Upper lobe of left lung (tissue), 6 donors: ENCODE results near the gene OR11H7. TPM values are rescaled to one million over a fixed set of nuclear protein-coding genes. Genes with fewer than 3 reads are reported as not detected.
"Not testable (repeated sequence)": the region's sequence is repeated elsewhere in the genome, so short reads cannot be mapped to it uniquely, and the experiment has no call there.

Experiments
- ATAC-seq, 2 donors: fragments of 200-7000 bp; cut with Tn5 transposase; one replicate each; pipeline ENCODE4 v1.9.1; 2022; ENCODE audit warnings: mild to moderate bottlenecking in 2 of 2, moderate library complexity in 2 of 2; ENCODE audit not compliant: low FRiP score in 2 of 2
- DNase-seq, 2 donors: peaks; one replicate each; pipeline ENCODE4 v3.0.0-alpha.2; 2019 to 2020
- H3K27ac ChIP-seq, 4 donors: fragments of 200-600 bp; sonication (generic); one replicate each; pipeline ENCODE4 v1.5.1; 2016 to 2019
- H3K27me3 ChIP-seq, 4 donors: fragments of 200-600 bp; sonication (generic); one replicate each; pipeline ENCODE4 v1.5.1; 2017 to 2019
- H3K36me3 ChIP-seq, 4 donors: fragments of 200-600 bp; sonication (generic); one replicate each; pipeline ENCODE4 v1.5.1; 2016 to 2019
- H3K4me1 ChIP-seq, 4 donors: fragments of 200-600 bp; sonication (generic); one replicate each; pipeline ENCODE4 v1.5.1; 2018 to 2019
- H3K4me3 ChIP-seq, 4 donors: fragments of 200-600 bp; sonication (generic); one replicate each; pipeline ENCODE4 v1.5.1; 2017 to 2019; ENCODE audit warnings: mild to moderate bottlenecking in 2 of 4, moderate library complexity in 1 of 4
- H3K9me3 ChIP-seq, 4 donors: fragments of 200-600 bp; sonication (generic); one replicate each; pipeline ENCODE4 v1.5.1; 2018 to 2019
- CTCF ChIP-seq, 6 experiments: fragments of 450-650 bp in 4 of 6; fragments of 200-600 bp in 2 of 6; sonication (generic) in 2 of 6; IDR thresholded peaks; one replicate each; pipeline ENCODE4 v1.5.1; 2016 to 2019; ENCODE audit warnings: antibody characterized with exemption in 6 of 6
- EP300 ChIP-seq, 4 donors: sonication (generic); formaldehyde crosslinking; IDR thresholded peaks; one replicate each; pipeline ENCODE4 v1.5.1; 2017; ENCODE audit warnings: antibody characterized with exemption in 4 of 4, control low read depth in 2 of 4
- POLR2A ChIP-seq, 4 donors: fragments of 450-650 bp; IDR thresholded peaks; one replicate each; pipeline ENCODE4 v1.5.1; 2016 to 2017; ENCODE audit warnings: antibody characterized with exemption in 4 of 4, mild to moderate bottlenecking in 2 of 4
- POLR2AphosphoS5 ChIP-seq, 2 donors: sonication (generic); formaldehyde crosslinking; IDR thresholded peaks; one replicate each; pipeline ENCODE4 v1.5.1; 2017; ENCODE audit warnings: antibody characterized with exemption in 2 of 2
- WGBS, 2 donors: methylation state at CpG; one replicate each; pipeline ENCODE4 v1.1.5; 2017 to 2018; 5-methylcytosine and 5-hydroxymethylcytosine counted together
- total RNA-seq, 6 donors: library from RNA; depleted of rRNA in 4 of 6; stranded (reverse); fragments of >200 nt in 4 of 6; gene quantifications; one replicate each; pipeline versions ENCODE4 v1.1.0 to v1.2.1, GENCODE V29; 2016 to 2021
- donor health status: DM: no; HTN: no; CAD: no; lungs with moderate emphysema.
- donor health status: DM: no; HTN: yes; CAD: no; lungs with severe emphysema.

OR11H7 gene
- total RNA-seq, 6 donors from 2014 or later, result not detected

GRCh38 chr14:20190596-20190995, 38.2 kb upstream of the OR11H7 start, which contains the start of gene OR11G2:
Gene OR11G2 (plus strand): TSS chr14:20190896. CDS start chr14:20197438, 6,542 bp downstream.
- Histone ChIP-seq H3K4me3 (no peak within 1 kb of the TSS), H3K27me3 (no peaks in the 10 kb centered on the region), H3K27ac (no peak within 1 kb of the TSS), H3K36me3 (no peaks in the 10 kb centered on the region), H3K9me3 (no peaks in the 10 kb centered on the region), H3K4me1 (no peaks in the 10 kb centered on the region)
- ATAC-seq (no peak), DNase-seq (no peak)
- WGBS, 2 donors, result 71 to 82% methylated on average over 1 of the region's 1 CpG
- TF ChIP-seq CTCF (IDR thresholded peaks at IDR 0.05) (no peak), POLR2AphosphoS5 (IDR thresholded peaks at IDR 0.05) (no peak), EP300 (IDR thresholded peaks at IDR 0.05) (no peak), POLR2A (IDR thresholded peaks at IDR 0.05) (no peak)

- H3K9me3 ChIP-seq, result no peaks in the 10 kb centered on the region
- DNase-seq, result no peak
- H3K4me1 ChIP-seq, result no peaks in the 10 kb centered on the region
- H3K36me3 ChIP-seq, result no peaks in the 10 kb centered on the region
- no peak for ATAC-seq
- no peaks in the 10 kb centered on the region for H3K27me3 ChIP-seq
- no peak overlapping the region for H3K27ac ChIP-seq
- no peak overlapping the region for H3K4me3 ChIP-seq
- TF ChIP-seq POLR2AphosphoS5 (IDR thresholded peaks at IDR 0.05) (no peak), POLR2A (IDR thresholded peaks at IDR 0.05) (no peak), CTCF (IDR thresholded peaks at IDR 0.05) (no peak), EP300 (IDR thresholded peaks at IDR 0.05) (no peak)
- 75 to 79% methylated on average over 3 of the region's 3 CpGs for WGBS, 2 donors
These were observed 37.4 kb upstream of the OR11H7 start for GRCh38 chr14:20191396-20191795.

GRCh38 chr14:20194101-20194500, 34.7 kb upstream of the OR11H7 start:
- Histone ChIP-seq H3K27ac (no peak overlapping the region), H3K36me3 (no peaks in the 10 kb centered on the region), H3K9me3 (no peaks in the 10 kb centered on the region), H3K27me3 (no peaks in the 10 kb centered on the region), H3K4me3 (no peak overlapping the region), H3K4me1 (no peaks in the 10 kb centered on the region)
- no peak for DNase-seq
- no peak for ATAC-seq
- TF ChIP-seq CTCF (IDR thresholded peaks at IDR 0.05) (no peak), POLR2A (IDR thresholded peaks at IDR 0.05) (no peak), POLR2AphosphoS5 (IDR thresholded peaks at IDR 0.05) (no peak), EP300 (IDR thresholded peaks at IDR 0.05) (no peak)

GRCh38 chr14:20195170-20195569, 33.6 kb upstream of the OR11H7 start:
- WGBS, 2 donors, result 74 to 81% methylated on average over 6 of the region's 6 CpGs
- not testable (repeated sequence) for ATAC-seq

GRCh38 chr14:20195911-20196310, 32.9 kb upstream of the OR11H7 start:
- H3K4me1 ChIP-seq, result no peaks in the 10 kb centered on the region
- TF ChIP-seq POLR2A (IDR thresholded peaks at IDR 0.05) (no peak), CTCF (IDR thresholded peaks at IDR 0.05) (no peak), EP300 (IDR thresholded peaks at IDR 0.05) (no peak), POLR2AphosphoS5 (IDR thresholded peaks at IDR 0.05) (no peak)
- no peak for DNase-seq
- no peaks in the 10 kb centered on the region for H3K9me3 ChIP-seq
- H3K27ac ChIP-seq, result no peak overlapping the region
- no peaks in the 10 kb centered on the region for H3K27me3 ChIP-seq
- ATAC-seq, result no peak
- no peak overlapping the region for H3K4me3 ChIP-seq
- no peaks in the 10 kb centered on the region for H3K36me3 ChIP-seq
- WGBS, 2 donors, result 44 to 51% methylated on average over 2 of the region's 2 CpGs

More at GRCh38 chr14:20195170-20195569, 33.6 kb upstream of the OR11H7 start:
- H3K27me3 ChIP-seq, H3K4me1 ChIP-seq, H3K4me3 ChIP-seq, DNase-seq, H3K9me3 ChIP-seq, H3K27ac ChIP-seq, H3K36me3 ChIP-seq: not testable (repeated sequence)
